SK-N-SH treated with all-trans-retinoic acid at 6 μM for 48 hours (cell line): ENCODE measurements around the gene PDE9A.

Experiments used
- ARNTL ChIP-seq: fragments of 450-650 bp; formaldehyde crosslinking; IDR thresholded peaks from 2 replicates; pipeline ENCODE4 v1.5.0; 2020; ENCODE audit warnings: low read depth, mild to moderate bottlenecking, moderate library complexity, borderline replicate concordance
- RARB ChIP-seq: fragments of 250-450 bp; sonication (Bioruptor Pico); IDR thresholded peaks from 2 replicates; pipeline ENCODE4 v1.8.0; 2021; ENCODE audit warnings: mild to moderate bottlenecking, moderate library complexity

GRCh38 chr21:42612390-42612789 is 41.0 kb upstream of the PDE9A start:
- TF ChIP-seq ARNTL (CRISPR knock-in tag) (no peak), RARB (CRISPR knock-in tag) (no peak)
